ENCODE data around the gene EBI3. TPM values are rescaled to one million over a fixed set of nuclear protein-coding genes. Genes with fewer than 3 reads are reported as not detected.
"Not testable (repeated sequence)": the region's sequence is repeated elsewhere in the genome, so short reads cannot be mapped to it uniquely, and the experiment has no call there.

The EBI3 gene
- total RNA-seq, 8 experiments from 2014 or later, result 0.17 to 11.9 (median 0.83) TPM; not detected in 4

DNA sequence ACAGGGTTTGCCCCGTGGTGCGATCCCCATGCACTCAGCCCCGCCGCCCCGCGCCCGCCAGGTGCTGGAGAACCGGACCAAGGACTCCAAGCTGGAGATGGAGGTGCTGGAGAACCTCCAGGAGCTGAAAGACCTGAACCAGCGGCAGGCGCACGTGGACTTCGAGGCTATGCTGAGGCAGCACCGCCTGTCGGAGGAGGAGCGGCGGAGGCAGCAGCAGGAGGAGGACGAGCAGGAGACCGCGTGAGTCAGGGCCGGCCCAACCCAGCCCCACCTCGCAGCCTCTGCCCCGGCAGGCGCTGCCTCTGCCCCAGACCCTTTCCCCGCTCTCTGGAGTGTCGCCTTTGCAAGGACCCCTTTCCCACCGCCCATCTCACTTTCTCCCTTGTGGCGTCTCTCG is 28.9 kb downstream of the EBI3 start:
- H3K4me3 ChIP-seq, result no peak overlapping the region
- no CpG with 5 or more reads among the region's 28 CpGs for WGBS, 10 experiments
- ATAC-seq (replicated peaks in 6 of 8), result peak in 2 of 8 experiments; percentile 11 to 14
- no peaks in the 10 kb centered on the region for H3K4me1 ChIP-seq (replicated peaks in 1 of 2)
- no peak overlapping the region for H3K27ac ChIP-seq
- in situ Hi-C loops (cut with MboI; ENCODE audit: low pct_unique_long_range_greater_than_20kb in 2 of 9, low sequenced_read_pairs in 9 of 9, unreplicated experiment in 9 of 9), result loop anchor here in 1 of 9 experiments (25.0 kb wide), 1 partner anchor 379 kb away; the partner anchor contains the start of gene TNFAIP8L1

DNA sequence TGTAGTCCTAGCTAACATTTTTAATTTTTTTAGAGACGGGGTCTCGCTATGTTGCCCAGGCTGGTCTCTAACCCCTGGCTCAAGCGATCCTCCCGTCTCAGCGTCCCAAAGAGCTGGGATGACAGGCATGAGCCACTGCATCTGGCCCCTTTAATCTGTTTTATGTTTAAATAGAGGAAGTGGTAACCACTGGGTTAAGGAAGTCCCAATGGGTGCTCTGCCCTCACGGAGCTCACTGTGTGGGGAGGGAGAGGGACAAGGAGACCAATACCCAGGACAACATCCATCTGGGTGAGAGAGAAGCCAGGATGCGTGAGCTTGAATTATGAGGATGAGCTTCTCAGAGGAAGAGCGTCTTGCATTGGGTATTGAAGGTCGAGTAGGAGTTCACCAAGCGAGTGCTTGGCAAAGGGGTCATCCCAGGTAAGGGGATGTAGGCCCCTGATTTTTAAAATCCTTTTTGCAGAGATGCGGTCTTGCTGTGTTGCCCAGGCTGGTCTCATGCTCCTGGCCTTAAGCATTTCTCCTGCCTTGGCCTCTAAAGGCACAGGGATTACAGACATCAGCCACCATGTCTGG is 31.4 kb downstream of the EBI3 start:
- ATAC-seq (replicated peaks in 6 of 8), result no peak
- Histone ChIP-seq H3K4me1 (replicated peaks in 1 of 2) (no peaks in the 10 kb centered on the region), H3K4me3 (no peak overlapping the region), H3K27ac (no peak overlapping the region)
- WGBS, 10 experiments, result 90 to 100% (median 94%) methylated on average over 1 to 6 of the region's 11 CpGs; no CpG with 5 or more reads in 3 of the 10 experiments
- in situ Hi-C loops (cut with MboI; ENCODE audit: low pct_unique_long_range_greater_than_20kb in 2 of 9, low sequenced_read_pairs in 9 of 9, unreplicated experiment in 9 of 9), result loop anchor here in 1 of 9 experiments (25.0 kb wide), 1 partner anchor 377 kb away; the partner anchor contains the start of gene TNFAIP8L1

- ATAC-seq (replicated peaks in 6 of 8), result no peak
- WGBS, 10 experiments, result 50 to 100% (median 95%) methylated on average over 1 to 4 of the region's 4 CpGs
- in situ Hi-C loops (cut with MboI; ENCODE audit: low pct_unique_long_range_greater_than_20kb in 2 of 9, low sequenced_read_pairs in 9 of 9, unreplicated experiment in 9 of 9), result loop anchor here in 1 of 9 experiments (25.0 kb wide), 1 partner anchor 372 kb away; the partner anchor contains the start of gene TNFAIP8L1
These were observed 35.5 kb downstream of the EBI3 start for GRCh38 chr19:4264812-4265211.

DNA sequence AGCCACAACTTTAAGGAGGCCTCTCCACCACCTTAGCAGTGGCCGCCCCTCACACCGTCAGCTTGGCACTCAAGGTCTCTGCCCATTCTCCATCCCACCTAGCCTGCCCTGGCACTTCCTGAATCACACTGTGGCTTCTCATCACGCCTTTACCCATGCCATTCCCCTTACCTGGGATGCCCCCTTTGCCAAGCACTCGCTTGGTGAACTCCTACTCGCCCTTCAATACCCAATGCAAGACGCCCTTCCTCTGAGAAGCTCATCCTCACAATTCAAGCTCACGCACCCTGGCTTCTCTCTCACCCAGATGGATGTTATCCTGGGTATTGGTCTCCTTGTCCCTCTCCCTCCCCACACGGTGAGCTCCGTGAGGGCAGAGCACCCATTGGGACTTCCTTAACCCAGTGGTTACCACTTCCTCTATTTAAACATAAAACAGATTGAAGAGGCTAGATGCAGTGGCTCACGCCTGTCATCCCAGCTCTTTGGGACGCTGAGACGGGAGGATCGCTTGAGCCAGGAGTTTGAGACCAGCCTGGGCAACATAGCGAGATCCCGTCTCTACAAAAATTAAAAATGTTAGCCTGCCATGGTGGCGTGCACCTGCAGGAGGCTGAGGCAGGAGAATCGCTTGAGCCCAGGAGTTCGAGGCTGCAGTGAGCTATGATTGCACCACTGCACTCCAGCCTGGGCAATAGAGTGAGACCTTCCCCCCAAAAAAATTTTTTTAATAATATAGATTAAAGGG is 37.1 kb downstream of the EBI3 start:
- Histone ChIP-seq H3K4me1 (replicated peaks in 1 of 2) (no peaks in the 10 kb centered on the region), H3K27ac (no peak overlapping the region), H3K4me3 (no peak overlapping the region)
- ATAC-seq (replicated peaks in 6 of 8), result no peak
- WGBS, 10 experiments, result 80 to 100% (median 96%) methylated on average over 1 to 15 of the region's 18 CpGs; no CpG with 5 or more reads in 3 of the 10 experiments
- in situ Hi-C loops (cut with MboI; ENCODE audit: low pct_unique_long_range_greater_than_20kb in 2 of 9, low sequenced_read_pairs in 9 of 9, unreplicated experiment in 9 of 9), result loop anchor here in 1 of 9 experiments (25.0 kb wide), 1 partner anchor 371 kb away; the partner anchor contains the start of gene TNFAIP8L1

More at GRCh38 chr19:4264812-4265211, 35.5 kb downstream of the EBI3 start:
- no peak overlapping the region for H3K4me3 ChIP-seq
- H3K27ac ChIP-seq, result no peak overlapping the region
- no peaks in the 10 kb centered on the region for H3K4me1 ChIP-seq (replicated peaks in 1 of 2)

- ATAC-seq (replicated peaks in 6 of 8), result peak; percentile 60 to 87 (median 70)
- no peaks in the 10 kb centered on the region for H3K4me1 ChIP-seq (replicated peaks in 1 of 2)
- in situ Hi-C loops (cut with MboI; ENCODE audit: low pct_unique_long_range_greater_than_20kb in 2 of 9, low sequenced_read_pairs in 9 of 9, unreplicated experiment in 9 of 9), result loop anchor here in 1 of 9 experiments (25.0 kb wide), 1 partner anchor 370 kb away; the partner anchor contains the start of gene TNFAIP8L1
- H3K27ac ChIP-seq, result no peak overlapping the region
- no peak overlapping the region for H3K4me3 ChIP-seq
- WGBS, 10 experiments, result 18 to 58% (median 40%) methylated on average over 1 to 14 of the region's 21 CpGs; no CpG with 5 or more reads in 2 of the 10 experiments
These were observed 38.0 kb downstream of the EBI3 start for GRCh38 chr19:4267101-4267900.

DNA sequence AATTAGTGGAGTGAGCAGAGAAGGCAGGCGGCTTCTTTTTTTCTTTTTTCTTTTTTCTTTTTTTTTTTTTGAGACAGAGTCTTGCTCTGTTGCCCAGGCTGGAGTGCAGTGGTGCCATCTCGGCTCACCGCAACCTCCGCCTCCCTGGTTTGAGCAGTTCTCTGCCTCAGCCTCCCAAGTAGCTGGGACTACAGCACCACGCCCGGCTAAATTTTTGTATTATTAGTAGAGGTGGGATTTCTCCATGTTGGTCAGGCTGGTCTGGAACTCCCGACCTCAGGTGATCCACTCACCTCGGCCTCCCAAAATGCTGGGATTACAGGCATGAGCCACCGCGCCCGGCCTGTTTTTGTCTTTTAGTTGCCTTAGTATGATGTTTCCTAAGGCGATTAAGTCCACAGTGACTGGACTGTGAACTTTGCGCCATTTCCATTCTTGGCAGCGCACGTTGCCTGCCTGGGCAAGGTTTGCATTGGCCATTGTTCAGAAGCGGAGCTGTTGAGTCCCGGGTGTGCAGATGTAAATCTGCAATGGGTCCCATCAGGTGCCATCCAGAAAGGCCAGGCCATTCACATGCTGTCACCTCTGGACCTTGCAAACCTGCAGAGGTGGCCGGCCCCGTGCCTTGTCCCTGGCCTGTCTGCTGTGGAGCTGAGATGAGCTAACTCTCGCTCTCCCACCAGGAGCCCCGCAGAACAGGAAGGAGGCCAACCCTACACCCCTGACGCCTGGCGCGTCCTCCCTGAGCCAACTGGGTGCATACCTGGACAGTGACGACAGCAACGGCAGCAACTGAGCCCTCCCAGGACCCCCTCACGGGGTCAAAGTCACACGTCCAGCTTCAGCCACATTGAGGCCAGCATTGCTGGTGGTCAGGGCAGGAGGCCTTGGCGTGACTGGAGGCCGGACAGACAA is 38.8 kb downstream of the EBI3 start:
- in situ Hi-C loops (cut with MboI; ENCODE audit: low pct_unique_long_range_greater_than_20kb in 2 of 9, low sequenced_read_pairs in 9 of 9, unreplicated experiment in 9 of 9), result loop anchor here in 1 of 9 experiments (25.0 kb wide), 1 partner anchor 369 kb away; the partner anchor contains the start of gene TNFAIP8L1
- peak in 1 of 8 experiments; percentile 24 for ATAC-seq (replicated peaks in 6 of 8)
- H3K4me1 ChIP-seq (replicated peaks in 1 of 2), result no peaks in the 10 kb centered on the region
- 70 to 100% (median 92%) methylated on average over 1 to 11 of the region's 30 CpGs; no CpG with 5 or more reads in 2 of the 10 experiments for WGBS, 10 experiments
- peak overlapping the region in 1 of 2 donors; percentile 6 for H3K27ac ChIP-seq
- no peak overlapping the region for H3K4me3 ChIP-seq

DNA sequence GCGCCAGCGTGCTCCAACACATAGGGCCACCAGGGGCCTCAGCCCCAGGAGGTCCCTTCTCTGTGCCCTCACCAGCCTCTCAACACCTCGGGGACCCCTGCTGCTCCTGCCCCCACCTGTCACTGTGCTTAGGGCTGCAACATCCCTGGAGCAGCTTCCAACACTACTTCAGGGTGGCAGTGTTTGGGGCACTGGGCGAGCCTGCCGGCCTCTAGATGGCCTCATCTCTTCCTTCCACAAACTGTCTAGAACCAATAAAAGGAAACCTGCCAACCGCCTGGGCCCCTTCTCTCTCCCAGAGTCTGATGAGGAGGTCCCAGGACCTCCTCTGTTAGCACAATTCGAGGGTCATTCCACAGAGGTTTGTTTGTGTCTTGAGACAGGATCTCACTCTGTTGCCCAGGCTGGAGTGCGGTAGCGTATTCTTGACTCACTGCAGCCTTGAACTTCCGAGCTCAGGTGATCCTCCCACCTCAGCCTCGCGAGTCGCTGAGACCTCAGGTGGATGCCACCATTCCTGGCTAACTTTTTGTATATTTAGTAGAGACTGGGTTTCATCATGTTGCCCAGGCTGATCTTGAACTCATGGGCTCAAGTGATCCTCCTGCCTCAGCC is 39.6 kb downstream of the EBI3 start:
- WGBS, 10 experiments, result 57 to 100% (median 89%) methylated on average over 1 to 12 of the region's 13 CpGs; no CpG with 5 or more reads in 2 of the 10 experiments
- H3K4me3 ChIP-seq, result no peak overlapping the region
- peak overlapping the region in 1 of 2 donors; percentile 6 for H3K27ac ChIP-seq
- in situ Hi-C loops (cut with MboI; ENCODE audit: low pct_unique_long_range_greater_than_20kb in 2 of 9, low sequenced_read_pairs in 9 of 9, unreplicated experiment in 9 of 9), result loop anchor here in 1 of 9 experiments (25.0 kb wide), 1 partner anchor 368 kb away; the partner anchor contains the start of gene TNFAIP8L1
- H3K4me1 ChIP-seq (replicated peaks in 1 of 2), result no peaks in the 10 kb centered on the region
- peak in 2 of 8 experiments; percentile 12 to 25 for ATAC-seq (replicated peaks in 6 of 8)

- in situ Hi-C loops (cut with MboI; ENCODE audit: low pct_unique_long_range_greater_than_20kb in 2 of 9, low sequenced_read_pairs in 9 of 9, unreplicated experiment in 9 of 9), result loop anchor here in 1 of 9 experiments (25.0 kb wide), 1 partner anchor 364 kb away; the partner anchor contains the start of gene TNFAIP8L1
These were observed 43.6 kb downstream of the EBI3 start for GRCh38 chr19:4272894-4273293.

GRCh38 chr19:4274321-4274686 is 45.0 kb downstream of the EBI3 start:
- H3K4me1 ChIP-seq (replicated peaks in 1 of 2), result peaks cover 10 to 16% of the 10 kb centered on the region in 2 donors
- not testable (repeated sequence) for ATAC-seq (replicated peaks in 6 of 8); H3K4me3 ChIP-seq; H3K27ac ChIP-seq
- in situ Hi-C loops (cut with MboI; ENCODE audit: low pct_unique_long_range_greater_than_20kb in 2 of 9, low sequenced_read_pairs in 9 of 9, unreplicated experiment in 9 of 9), result loop anchor here in 1 of 9 experiments (25.0 kb wide), 1 partner anchor 363 kb away; the partner anchor contains the start of gene TNFAIP8L1
- 87 to 100% (median 92%) methylated on average over 1 to 4 of the region's 6 CpGs; no CpG with 5 or more reads in 4 of the 10 experiments for WGBS, 10 experiments

More at GRCh38 chr19:4272894-4273293, 43.6 kb downstream of the EBI3 start:
- H3K27ac ChIP-seq, result no peak overlapping the region
- no peak overlapping the region for H3K4me3 ChIP-seq
- no peak for ATAC-seq (replicated peaks in 6 of 8)
- 60 to 88% (median 70%) methylated on average over 1 to 3 of the region's 10 CpGs; no CpG with 5 or more reads in 7 of the 10 experiments for WGBS, 10 experiments
- H3K4me1 ChIP-seq (replicated peaks in 1 of 2), result peaks cover 7 to 14% of the 10 kb centered on the region in 2 donors

- ATAC-seq (replicated peaks in 6 of 8), result peak in 5 of 8 experiments; percentile 1 to 26 (median 18)
- peaks cover 10 to 16% of the 10 kb centered on the region in 2 donors for H3K4me1 ChIP-seq (replicated peaks in 1 of 2)
- H3K27ac ChIP-seq, result peak overlapping the region; percentile 10 to 65
- 0 to 60% (median 22%) methylated on average over 1 to 6 of the region's 16 CpGs; no CpG with 5 or more reads in 5 of the 10 experiments for WGBS, 10 experiments
- in situ Hi-C loops (cut with MboI; ENCODE audit: low pct_unique_long_range_greater_than_20kb in 2 of 9, low sequenced_read_pairs in 9 of 9, unreplicated experiment in 9 of 9), result no loop called here
- no peak overlapping the region for H3K4me3 ChIP-seq
These were observed 47.9 kb downstream of the EBI3 start for GRCh38 chr19:4277191-4277696.

GRCh38 chr19:4278010-4278409 is 48.7 kb downstream of the EBI3 start:
- in situ Hi-C loops (cut with MboI; ENCODE audit: low pct_unique_long_range_greater_than_20kb in 2 of 9, low sequenced_read_pairs in 9 of 9, unreplicated experiment in 9 of 9), result no loop called here
- WGBS, 10 experiments, result 0 to 60% (median 21%) methylated on average over 1 to 4 of the region's 4 CpGs; no CpG with 5 or more reads in 4 of the 10 experiments
- H3K4me1 ChIP-seq (replicated peaks in 1 of 2), result peaks cover 10 to 16% of the 10 kb centered on the region in 2 donors
- peak overlapping the region; percentile 77 to 80 for H3K27ac ChIP-seq
- peak in 5 of 8 experiments; percentile 16 to 39 (median 21) for ATAC-seq (replicated peaks in 6 of 8)
- peak overlapping the region; percentile 44 to 77 (median 63) for H3K4me3 ChIP-seq

All from motor neuron (in vitro differentiated cells).